Measurements from ENCODE around the gene IGSF3.

GRCh38 chr1:116573431-116574095 lies 94.0 kb downstream of the IGSF3 start:
- TF ChIP-seq, protein P1, sequence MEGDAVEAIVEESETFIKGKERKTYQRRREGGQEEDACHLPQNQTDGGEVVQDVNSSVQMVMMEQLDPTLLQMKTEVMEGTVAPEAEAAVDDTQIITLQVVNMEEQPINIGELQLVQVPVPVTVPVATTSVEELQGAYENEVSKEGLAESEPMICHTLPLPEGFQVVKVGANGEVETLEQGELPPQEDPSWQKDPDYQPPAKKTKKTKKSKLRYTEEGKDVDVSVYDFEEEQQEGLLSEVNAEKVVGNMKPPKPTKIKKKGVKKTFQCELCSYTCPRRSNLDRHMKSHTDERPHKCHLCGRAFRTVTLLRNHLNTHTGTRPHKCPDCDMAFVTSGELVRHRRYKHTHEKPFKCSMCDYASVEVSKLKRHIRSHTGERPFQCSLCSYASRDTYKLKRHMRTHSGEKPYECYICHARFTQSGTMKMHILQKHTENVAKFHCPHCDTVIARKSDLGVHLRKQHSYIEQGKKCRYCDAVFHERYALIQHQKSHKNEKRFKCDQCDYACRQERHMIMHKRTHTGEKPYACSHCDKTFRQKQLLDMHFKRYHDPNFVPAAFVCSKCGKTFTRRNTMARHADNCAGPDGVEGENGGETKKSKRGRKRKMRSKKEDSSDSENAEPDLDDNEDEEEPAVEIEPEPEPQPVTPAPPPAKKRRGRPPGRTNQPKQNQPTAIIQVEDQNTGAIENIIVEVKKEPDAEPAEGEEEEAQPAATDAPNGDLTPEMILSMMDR (IDR thresholded peaks at IDR 0.05; ENCODE audit: insufficient read depth, low read length), result no peak
- TF ChIP-seq POLR2AphosphoS5 (IDR thresholded peaks at IDR 0.05; ENCODE audit: low read depth), result no peak
- TF ChIP-seq GABPA (IDR thresholded peaks at IDR 0.05; ENCODE audit: low read depth), result no peak
- TF ChIP-seq REST (IDR thresholded peaks at IDR 0.05; ENCODE audit: insufficient replicate concordance, low read depth), result no peak
